ENCODE results near the gene DDR2.

The DDR2 gene

GRCh38 chr1:162832470-162832869 is 200.2 kb downstream of the DDR2 start:
- no peak for DNase-seq (ENCODE audit: low read depth in 2 of 2)

- DNase-seq (ENCODE audit: low read depth in 2 of 2) = no peak
These were observed 203.1 kb downstream of the DDR2 start for GRCh38 chr1:162835157-162835899.

All from stimulated activated CD4-positive, alpha-beta T cell treated with anti-CD3 and anti-CD28 coated beads, Interleukin-4, amount 100 ng/mL, for 48 hours (primary cell).